Panc1 (cell line): ENCODE data around the gene ZNF419.

Experiments used
- CTCF ChIP-seq: fragments of 450-650 bp; IDR thresholded peaks from 2 replicates; pipeline ENCODE4 v1.5.1; 2017; ENCODE audit warnings: mild to moderate bottlenecking
- POLR2AphosphoS5 ChIP-seq: IDR thresholded peaks from 2 replicates; pipeline ENCODE4 v1.6.1; 2012; ENCODE audit warnings: mild to moderate bottlenecking, low read depth, low read length, moderate library complexity
- REST ChIP-seq, 2 experiments: IDR thresholded peaks; 2 replicates each; pipeline ENCODE4 v1.6.1; 2011 to 2012; ENCODE audit warnings: low read depth in 2 of 2, control low read depth in 1 of 2, low read length in 1 of 2, mild to moderate bottlenecking in 1 of 2, moderate library complexity in 1 of 2; ENCODE audit not compliant: insufficient read depth in 1 of 2
- TCF7L2 ChIP-seq: IDR thresholded peaks from 2 replicates; pipeline ENCODE4 v1.6.1; 2011; ENCODE audit warnings: mild to moderate bottlenecking, low read depth, low read length, inconsistent platforms

GRCh38 chr19:57527136-57527881 lies 39.8 kb downstream of the ZNF419 start, which contains the start of gene ZNF549:
- TF ChIP-seq CTCF (no peak), POLR2AphosphoS5 (no peak), REST (IDR thresholded peaks at IDR 0.05; ENCODE audit: insufficient read depth in 1 of 2, low read depth in 2 of 2, low read length in 1 of 2) (no peak), TCF7L2 (no peak)
